A673 (cell line): ENCODE results near the gene PFDN4. TPM values are rescaled to one million over a fixed set of nuclear protein-coding genes. Genes with fewer than 3 reads are reported as not detected.

Experiments
- BruUV-seq: library from RNA; stranded (reverse); fragments of 400-500 nt; replicated peaks from 2 replicates; lab custom pipeline; 2021; lab: Mats Ljungman, UMichigan
- CTCF ChIA-PET: fragments of 300-600 bp; sonication (Branson Sonifier 250); formaldehyde crosslinking; loops from one replicate; lab custom pipeline; 2022; ENCODE audit warnings: antibody characterized with exemption; lab: Charles Lee
- POLR2A ChIA-PET: fragments of 300-600 bp; sonication (Branson Sonifier 250); formaldehyde crosslinking; loops from one replicate; lab custom pipeline; 2022; ENCODE audit warnings: antibody characterized with exemption; ENCODE audit not compliant: low non-redundant PET; lab: Charles Lee
- DNase-seq: peaks from one replicate; pipeline ENCODE4 v3.0.0-alpha.2; 2015; ENCODE audit warnings: low spot score
- H3K27ac ChIP-seq: fragments of 200-600 bp; sonication (generic); 2 replicates; pipeline ENCODE4 v1.5.1; 2016; ENCODE audit warnings: mixed run types, low read depth, mild to moderate bottlenecking, mixed read lengths, antibody characterized with exemption, low read length; ENCODE audit not compliant: poor library complexity, severe bottlenecking
- H3K27me3 ChIP-seq: fragments of 200-600 bp; sonication (generic); replicated peaks from 2 replicates; pipeline ENCODE4 v1.6.1; 2017; ENCODE audit warnings: mixed run types, low read depth, mild to moderate bottlenecking, mixed read lengths, antibody characterized with exemption, low read length; ENCODE audit not compliant: insufficient read depth, poor library complexity
- H3K36me3 ChIP-seq: fragments of 200-600 bp; sonication (generic); 2 replicates; pipeline ENCODE4 v1.6.1; 2016; ENCODE audit warnings: mixed run types, mild to moderate bottlenecking, mixed read lengths, antibody characterized with exemption, low read length; ENCODE audit not compliant: insufficient read depth, poor library complexity, severe bottlenecking
- H3K4me1 ChIP-seq: fragments of 200-600 bp; sonication (generic); 2 replicates; pipeline ENCODE4 v1.6.1; 2017; ENCODE audit warnings: mixed run types, mild to moderate bottlenecking, mixed read lengths, antibody characterized with exemption, low read length; ENCODE audit not compliant: insufficient read depth, poor library complexity, severe bottlenecking
- H3K4me3 ChIP-seq: fragments of 200-600 bp; sonication (generic); 2 replicates; pipeline ENCODE4 v1.5.1; 2016; ENCODE audit warnings: low read depth, mixed run types, mild to moderate bottlenecking, mixed read lengths, low read length; ENCODE audit not compliant: poor library complexity, severe bottlenecking
- H3K9me3 ChIP-seq: fragments of 200-600 bp; sonication (generic); 2 replicates; pipeline ENCODE4 v1.6.1; 2016; ENCODE audit warnings: mixed run types, low read depth, mild to moderate bottlenecking, mixed read lengths, antibody characterized with exemption, low read length; ENCODE audit not compliant: poor library complexity, severe bottlenecking
- CTCF ChIP-seq: fragments of 300-800, 200-600 bp; sonication (generic); conservative IDR thresholded peaks from 2 replicates; pipeline ENCODE4 v1.5.1; 2017; ENCODE audit warnings: low read depth, mild to moderate bottlenecking, antibody characterized with exemption, low read length, moderate library complexity, mixed read lengths
- EZH2 ChIP-seq: fragments of 200-600 bp; sonication (generic); IDR thresholded peaks from 2 replicates; pipeline ENCODE4 v1.6.1; 2017; ENCODE audit warnings: borderline replicate concordance, low read depth, mild to moderate bottlenecking, mixed read lengths, antibody characterized with exemption, low read length; ENCODE audit not compliant: poor library complexity, severe bottlenecking
- intact Hi-C: fragments of 100-400 bp; cut with micrococcal nuclease; formaldehyde crosslinking; loops from one replicate; pipeline ENCODE4 v1.10.0; 2022; ENCODE audit not compliant: unreplicated experiment
- total RNA-seq: library from RNA; stranded (reverse); gene quantifications from 2 replicates; pipeline ENCODE4 v1.2.3, GENCODE V29; 2021

The PFDN4 gene
- total RNA-seq, 1 experiment from 2014 or later = 76.0 TPM

DNA sequence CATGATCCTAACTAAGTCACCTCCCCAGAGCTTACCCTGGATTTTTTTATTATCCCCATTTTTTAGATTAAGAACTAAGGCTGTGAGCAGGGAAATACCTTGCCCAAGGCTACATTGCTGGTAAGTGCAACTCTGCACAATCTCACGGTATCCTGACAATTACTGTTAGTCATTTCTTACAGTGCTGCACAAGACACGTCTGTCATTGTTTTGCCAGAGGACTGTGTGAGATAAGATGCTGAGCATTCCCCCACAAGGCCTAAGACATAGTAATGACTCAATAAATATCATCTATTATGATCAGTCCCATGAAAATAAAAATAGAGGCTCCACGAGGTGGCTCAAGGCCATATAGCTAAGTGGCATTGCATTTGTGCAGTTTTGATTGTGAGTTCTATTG, 21.0 kb downstream of the PFDN4 start:
- Histone ChIP-seq H3K27me3 (no peaks in the 10 kb centered on the region), H3K9me3 (no peaks in the 10 kb centered on the region), H3K36me3 (no peaks in the 10 kb centered on the region), H3K27ac (no peak overlapping the region), H3K4me3 (no peak overlapping the region), H3K4me1 (no peaks in the 10 kb centered on the region)
- POLR2A ChIA-PET = no interaction called here
- DNase-seq = no peak
- no TSS peak for BruUV-seq
- CTCF ChIA-PET = no interaction called here
- intact Hi-C loops = no loop called here
- TF ChIP-seq EZH2 = no peak

DNA sequence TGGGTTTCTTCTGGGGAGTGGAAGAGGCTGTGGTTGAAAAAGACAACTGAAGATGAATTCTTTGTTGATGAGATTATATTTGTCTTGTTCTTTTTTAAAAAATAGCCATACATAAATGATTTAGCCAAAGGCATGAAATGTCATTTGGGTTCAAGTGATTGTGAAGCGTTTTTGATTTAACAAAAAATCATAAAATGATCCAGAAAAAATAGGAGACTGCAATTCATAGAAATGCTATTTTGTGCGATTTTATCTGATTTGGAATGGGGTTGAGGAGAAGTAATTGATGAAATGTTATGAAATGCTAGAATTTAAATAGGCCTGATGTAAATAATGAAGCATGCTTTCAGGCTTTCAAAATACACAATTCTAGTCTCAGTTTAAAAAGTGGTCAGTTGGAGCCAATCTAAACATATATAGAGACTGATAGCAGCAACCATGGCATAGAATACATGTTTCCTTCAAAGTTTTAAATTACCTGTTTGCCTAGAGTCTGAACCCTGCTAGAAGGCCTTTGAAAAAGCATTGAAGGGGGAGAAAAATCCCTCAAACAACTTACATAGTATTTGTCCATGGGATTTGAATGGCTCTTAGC, 21.8 kb downstream of the PFDN4 start:
- BruUV-seq = no TSS peak
- Histone ChIP-seq H3K27me3 (no peaks in the 10 kb centered on the region), H3K4me3 (no peak overlapping the region), H3K4me1 (no peaks in the 10 kb centered on the region), H3K27ac (no peak overlapping the region), H3K36me3 (no peaks in the 10 kb centered on the region), H3K9me3 (no peaks in the 10 kb centered on the region)
- intact Hi-C loops = no loop called here
- ChIA-PET CTCF (no interaction called here), POLR2A (no interaction called here)
- no peak for TF ChIP-seq CTCF
- no peak for TF ChIP-seq EZH2
- DNase-seq = no peak

- BruUV-seq = no TSS peak
- Histone ChIP-seq H3K4me1 (no peaks in the 10 kb centered on the region), H3K27ac (no peak overlapping the region), H3K9me3 (no peaks in the 10 kb centered on the region), H3K4me3 (no peak overlapping the region), H3K36me3 (no peaks in the 10 kb centered on the region), H3K27me3 (no peaks in the 10 kb centered on the region)
- DNase-seq = no peak
- CTCF ChIA-PET = no interaction called here
- intact Hi-C loops = no loop called here
- TF ChIP-seq CTCF = no peak
- POLR2A ChIA-PET = no interaction called here
These were observed 23.1 kb downstream of the PFDN4 start for GRCh38 chr20:54231036-54231435.

DNA sequence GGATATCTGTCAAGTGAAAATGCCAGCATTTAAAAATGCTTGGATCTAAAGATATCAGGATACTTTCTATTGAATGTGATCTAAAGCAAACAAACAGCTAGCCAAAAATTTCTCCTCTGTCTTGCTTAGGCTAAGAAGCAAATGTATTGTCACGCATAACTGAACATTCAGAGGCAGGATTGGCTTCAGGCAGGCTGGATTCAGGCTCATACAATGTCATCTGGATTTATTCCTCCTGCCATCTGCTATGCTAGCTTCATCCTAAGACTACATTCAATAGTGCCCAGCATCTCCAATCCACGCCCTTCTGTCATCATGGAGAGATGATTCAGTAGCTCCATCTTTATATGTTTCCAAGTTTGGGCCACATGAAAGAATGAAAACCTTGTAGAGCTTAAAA, 27.1 kb downstream of the PFDN4 start:
- intact Hi-C loops = no loop called here
- POLR2A ChIA-PET = no interaction called here
- no peaks in the 10 kb centered on the region for H3K36me3 ChIP-seq

More for the DNA sequence above, 27.1 kb downstream of the PFDN4 start:
- H3K27ac ChIP-seq = no peak overlapping the region
- no peak overlapping the region for H3K4me3 ChIP-seq
- H3K9me3 ChIP-seq = no peaks in the 10 kb centered on the region
- DNase-seq = no peak
- no peak for TF ChIP-seq CTCF
- TF ChIP-seq EZH2 = no peak
- H3K4me1 ChIP-seq = no peaks in the 10 kb centered on the region
- H3K27me3 ChIP-seq = no peaks in the 10 kb centered on the region
- no TSS peak for BruUV-seq
- CTCF ChIA-PET = no interaction called here
